Peyer's patch (tissue), 4 donors: Measurements from ENCODE around the gene CLEC4M.

Experiments
- CTCF ChIP-seq, 6 experiments: fragments of 450-650 bp in 4 of 6; fragments of 200-600 bp in 2 of 6; sonication (generic) in 1 of 6; IDR thresholded peaks; one replicate each; pipeline ENCODE4 v1.5.1; 2017 to 2019; ENCODE audit warnings: antibody characterized with exemption in 6 of 6, mild to moderate bottlenecking in 3 of 6, moderate library complexity in 1 of 6
- POLR2A ChIP-seq, 2 donors: fragments of 450-650 bp; IDR thresholded peaks; one replicate each; pipeline ENCODE4 v1.5.1; 2017; ENCODE audit warnings: antibody characterized with exemption in 2 of 2, mild to moderate bottlenecking in 2 of 2, moderate library complexity in 2 of 2

DNA sequence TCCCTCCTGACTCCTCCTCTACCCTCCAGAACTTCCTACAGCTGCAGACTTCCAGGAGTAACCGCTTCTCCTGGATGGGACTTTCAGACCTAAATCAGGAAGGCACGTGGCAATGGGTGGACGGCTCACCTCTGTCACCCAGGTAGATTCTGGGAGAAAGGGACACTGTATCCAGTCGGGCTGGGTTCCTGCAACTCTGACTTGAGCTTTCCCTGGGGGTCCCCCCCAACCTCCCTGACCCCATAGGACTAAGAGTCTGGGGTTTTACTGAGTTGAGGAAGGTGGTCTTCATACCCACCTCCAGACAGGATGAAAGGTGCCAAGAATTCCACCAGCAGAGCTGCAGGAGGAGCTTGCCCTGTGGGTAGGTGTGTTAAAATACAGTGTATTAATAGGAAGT, 4.4 kb downstream of the CLEC4M start:
- no peak for TF ChIP-seq POLR2A (IDR thresholded peaks at IDR 0.05)
- no peak for TF ChIP-seq CTCF (IDR thresholded peaks at IDR 0.05)
